Epithelial cell of proximal tubule (primary cell): ENCODE data around the gene MSLN. TPM values are rescaled to one million over a fixed set of nuclear protein-coding genes. Genes with fewer than 3 reads are reported as not detected.

Experiments
- DNase-seq: peaks from one replicate; pipeline ENCODE4 v3.0.0-alpha.2; 2011; ENCODE audit warnings: low read depth
- H3K4me3 ChIP-seq: 2 replicates; pipeline ENCODE4 v1.5.1; 2011; ENCODE audit warnings: low read depth, mild to moderate bottlenecking, low read length
- CTCF ChIP-seq: conservative IDR thresholded peaks from 2 replicates; pipeline ENCODE4 v1.5.1; 2012; ENCODE audit warnings: low read depth, mild to moderate bottlenecking, low read length
- total RNA-seq: library from RNA; depleted of rRNA; stranded (reverse); fragments of >200 nt; gene quantifications from 2 replicates; pipeline ENCODE4 v1.2.3, GENCODE V29; 2015

Gene MSLN
- total RNA-seq, 1 donor from 2014 or later, result 29.7 TPM

GRCh38 chr16:754656-755055 is 5.9 kb upstream of the MSLN start:
- no peak for TF ChIP-seq CTCF
- no peak for DNase-seq
- H3K4me3 ChIP-seq, result no peak overlapping the region

- no peak overlapping the region for H3K4me3 ChIP-seq
- DNase-seq, result no peak
- TF ChIP-seq CTCF, result no peak
These were observed 4.1 kb upstream of the MSLN start for GRCh38 chr16:756428-756827.

GRCh38 chr16:759110-759910 is 1.2 kb upstream of the MSLN start:
- DNase-seq, result no peak
- TF ChIP-seq CTCF, result no peak
- no peak overlapping the region for H3K4me3 ChIP-seq

GRCh38 chr16:760065-760464 is 469 bp upstream of the MSLN start:
- no peak for DNase-seq
- no peak overlapping the region for H3K4me3 ChIP-seq
- no peak for TF ChIP-seq CTCF

- no peak for DNase-seq
- no peak for TF ChIP-seq CTCF
- no peak overlapping the region for H3K4me3 ChIP-seq
These were observed 1.3 kb downstream of the MSLN start for GRCh38 chr16:761625-762513.

GRCh38 chr16:762595-763268 is 2.2 kb downstream of the MSLN start:
- DNase-seq, result no peak
- no peak overlapping the region for H3K4me3 ChIP-seq
- TF ChIP-seq CTCF, result no peak
